Left renal pelvis (tissue), 4 donors: Measurements from ENCODE around the gene CRHR2. TPM values are rescaled to one million over a fixed set of nuclear protein-coding genes. Genes with fewer than 3 reads are reported as not detected.
"Not testable (repeated sequence)": the region's sequence is repeated elsewhere in the genome, so short reads cannot be mapped to it uniquely, and the experiment has no call there.

Experiments
- DNase-seq, 4 donors: peaks; one replicate each; pipeline ENCODE4 v3.0.0-alpha.2; 2013; ENCODE audit warnings: low read depth in 4 of 4, low spot score in 3 of 4
- polyA plus RNA-seq, 4 donors: library from polyadenylated mRNA; unstranded; fragments of 120-200 nt; gene quantifications; one replicate each; pipeline ENCODE4 v1.2.1, GENCODE V29; 2013; ENCODE audit not compliant: insufficient read length in 4 of 4

Gene CRHR2
- under 1 TPM in 3 of 4 donors, not detected in 1; 0.10 to 0.13 (median 0.12) TPM for polyA plus RNA-seq

DNA sequence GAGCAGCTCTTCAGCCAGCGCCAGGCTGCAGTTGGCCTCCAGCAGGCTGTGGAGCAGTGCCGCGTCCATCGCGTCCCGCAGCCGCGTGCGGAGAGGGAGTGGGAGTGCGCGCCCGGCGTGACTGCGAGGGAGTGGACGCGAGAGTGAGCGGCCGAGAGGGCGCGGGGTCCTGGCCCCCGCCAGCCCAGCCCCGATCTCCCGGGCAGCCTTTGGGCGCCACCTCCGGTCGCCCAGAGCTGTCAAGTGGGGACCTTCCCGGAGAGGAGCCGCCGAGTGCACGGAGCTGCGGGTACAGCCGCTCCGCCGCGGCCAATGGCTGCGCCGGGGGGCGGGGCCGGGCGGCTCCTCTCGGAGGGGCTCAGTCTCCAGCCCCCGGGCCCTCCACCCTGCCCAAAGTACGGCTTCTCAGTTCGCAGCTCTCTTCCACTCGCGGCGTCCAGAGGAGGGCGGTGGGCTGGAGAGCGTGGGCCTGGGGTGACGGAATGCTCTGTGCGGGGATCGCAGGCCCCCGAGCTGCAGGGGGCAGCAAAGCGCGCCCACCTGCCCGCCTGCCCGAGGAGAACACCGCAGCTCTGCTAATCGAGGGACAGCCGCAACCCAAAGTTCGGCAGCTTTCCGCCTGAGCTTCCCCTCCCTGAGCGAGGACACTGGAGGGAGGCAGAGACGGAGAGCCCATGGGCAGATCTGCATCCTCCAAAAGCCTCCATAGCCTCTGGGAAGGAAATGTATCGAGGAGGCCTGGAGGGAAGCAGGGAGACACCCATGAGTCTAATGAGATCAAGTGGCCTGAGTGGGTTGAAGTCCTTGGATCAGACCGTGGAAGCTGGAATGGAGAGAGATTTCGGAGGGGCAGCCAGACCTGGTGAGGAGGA is at the start of gene CRHR2:
Gene CRHR2, minus strand, starts transcription at position 245 of the 872 bp plus-strand sequence. Its CDS starts 176 bp downstream, at position 69.
- no peak for DNase-seq

DNA sequence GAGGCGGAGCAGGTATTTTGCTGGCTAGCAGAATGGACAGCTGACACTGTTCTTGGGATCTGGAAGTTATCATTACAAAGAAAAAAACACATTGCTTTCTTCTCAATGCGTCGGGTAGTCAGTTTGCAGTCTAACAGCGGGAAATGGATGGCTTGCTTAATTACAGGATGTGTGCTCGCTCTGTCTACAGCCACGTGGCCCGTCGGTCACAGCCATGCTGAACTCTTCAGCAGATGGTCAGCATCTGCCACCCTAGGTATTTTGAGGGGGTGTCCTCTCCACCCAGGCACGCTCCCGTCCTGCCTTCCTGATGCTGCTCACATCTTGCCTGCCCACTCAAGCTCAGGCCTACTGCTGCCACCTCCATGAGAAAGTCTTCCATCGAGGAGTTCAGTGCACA is 49.3 kb upstream of the CRHR2 start:
- no peak for DNase-seq

- DNase-seq: no peak
These were observed 48.7 kb upstream of the CRHR2 start for GRCh38 chr7:30730996-30731395.

DNA sequence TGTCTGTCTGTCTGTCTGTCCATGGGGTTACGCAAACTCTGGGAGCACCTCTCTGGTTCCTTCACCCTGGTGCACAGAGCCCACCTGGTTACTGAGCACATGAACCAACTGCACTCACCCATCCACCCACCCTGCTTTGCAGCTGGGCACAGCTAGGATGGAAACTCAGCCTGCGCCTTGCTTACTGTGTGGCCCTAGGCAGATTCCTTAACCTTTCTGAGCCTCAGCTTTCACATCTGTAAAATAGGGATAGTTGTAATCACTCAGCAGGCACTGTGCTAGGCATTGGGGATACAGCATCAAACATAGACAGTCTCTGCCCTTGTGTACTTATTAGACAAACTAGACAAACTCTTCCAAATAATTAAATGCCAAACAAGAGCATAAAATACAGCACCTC is 47.8 kb upstream of the CRHR2 start:
- DNase-seq: no peak

DNA sequence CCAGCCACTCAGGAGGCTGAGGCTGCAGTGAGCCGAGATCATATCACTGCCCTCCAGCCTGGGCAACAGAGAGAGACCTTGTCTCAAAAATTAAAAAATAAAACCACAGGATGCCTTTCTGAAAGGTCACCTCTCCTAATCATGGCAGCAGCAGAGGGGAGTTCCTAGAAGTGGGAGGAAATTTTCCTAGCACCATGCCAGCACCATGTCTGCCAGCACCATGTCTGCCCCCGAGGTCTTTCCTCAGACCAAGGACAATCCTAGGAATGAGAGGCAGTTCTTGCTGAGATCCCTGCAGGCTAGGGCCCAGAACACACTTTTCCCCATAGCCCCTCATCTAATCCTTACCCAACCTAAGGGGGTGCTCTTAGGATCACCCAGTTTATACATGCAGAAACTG is 47.4 kb upstream of the CRHR2 start:
- no peak for DNase-seq

- DNase-seq: no peak
These were observed 46.4 kb upstream of the CRHR2 start for GRCh38 chr7:30728591-30729100.

DNA sequence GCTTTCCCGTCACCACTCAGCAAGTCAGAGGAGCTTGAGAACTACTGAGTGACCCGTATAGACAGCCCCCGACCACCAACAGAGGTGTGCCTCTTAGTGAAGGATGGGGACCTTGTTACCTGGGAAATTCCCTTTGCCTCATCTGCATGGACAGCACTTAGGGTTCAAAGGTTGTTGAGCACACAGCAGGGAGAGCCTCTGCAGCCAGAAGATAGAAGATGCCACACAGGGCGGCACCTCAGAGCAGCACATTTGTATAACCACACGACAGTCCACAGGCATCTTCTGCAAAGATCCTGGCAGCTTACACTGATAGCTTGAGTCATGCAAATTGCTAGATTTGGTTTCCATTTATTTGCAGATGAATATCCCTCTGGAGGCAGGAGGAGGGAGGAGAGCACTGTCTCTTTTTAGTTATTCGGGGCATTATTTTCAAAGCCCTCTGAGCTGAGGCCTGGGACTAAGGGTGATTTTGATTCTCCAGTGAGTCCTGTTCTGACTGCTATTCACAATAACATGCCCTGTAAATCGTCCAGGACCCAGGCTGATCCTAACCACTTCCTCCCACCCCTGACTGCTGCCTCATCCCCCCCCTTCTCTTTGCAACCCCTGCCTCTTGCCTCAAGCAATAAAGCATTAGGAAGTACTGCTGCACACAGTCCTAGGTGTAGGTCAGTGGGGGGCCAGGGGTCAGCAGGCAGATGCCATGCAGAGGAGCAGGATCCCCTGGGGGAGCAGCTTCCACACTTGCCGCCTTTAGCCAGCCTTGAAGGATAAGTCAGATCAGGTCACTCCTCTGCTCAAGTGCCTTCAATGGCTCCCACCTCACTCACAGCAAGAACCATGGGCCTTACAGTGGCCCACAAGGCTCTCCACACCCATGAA is 45.0 kb upstream of the CRHR2 start:
- DNase-seq: no peak

DNA sequence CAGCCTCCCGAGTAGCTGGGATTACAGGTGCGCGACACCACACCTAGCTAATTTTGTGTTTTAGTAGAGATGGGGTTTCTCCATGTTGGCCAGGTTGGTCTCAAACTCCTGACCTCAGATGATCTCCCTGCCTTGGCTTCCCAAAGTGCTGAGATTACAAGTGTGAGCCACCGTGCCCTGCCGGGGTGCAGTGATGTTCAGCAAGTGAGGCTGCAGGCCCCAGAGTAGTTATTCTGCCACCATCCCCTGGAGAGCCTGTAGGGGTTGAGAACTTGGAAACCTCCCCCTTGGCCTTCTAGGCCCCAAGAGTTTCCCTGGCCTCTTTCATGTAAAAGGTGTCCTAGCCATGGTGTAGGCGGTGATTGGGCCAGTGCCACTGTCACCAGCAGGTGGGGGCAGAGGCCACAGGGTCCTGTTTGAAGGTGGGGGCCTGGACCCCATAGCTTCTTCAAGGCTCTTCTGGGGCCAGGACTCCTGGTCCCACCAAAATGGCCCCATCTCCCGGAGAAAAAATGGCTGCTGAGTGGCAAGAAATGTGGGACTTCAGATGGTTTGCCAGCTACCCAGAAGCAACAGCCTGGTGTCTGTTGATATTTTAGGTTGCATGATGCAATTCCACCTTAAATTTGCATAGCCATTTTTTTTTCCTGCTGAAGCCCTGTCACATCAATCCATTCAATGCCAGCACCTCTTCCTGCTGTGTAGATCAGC is 44.2 kb upstream of the CRHR2 start:
- DNase-seq: no peak

DNA sequence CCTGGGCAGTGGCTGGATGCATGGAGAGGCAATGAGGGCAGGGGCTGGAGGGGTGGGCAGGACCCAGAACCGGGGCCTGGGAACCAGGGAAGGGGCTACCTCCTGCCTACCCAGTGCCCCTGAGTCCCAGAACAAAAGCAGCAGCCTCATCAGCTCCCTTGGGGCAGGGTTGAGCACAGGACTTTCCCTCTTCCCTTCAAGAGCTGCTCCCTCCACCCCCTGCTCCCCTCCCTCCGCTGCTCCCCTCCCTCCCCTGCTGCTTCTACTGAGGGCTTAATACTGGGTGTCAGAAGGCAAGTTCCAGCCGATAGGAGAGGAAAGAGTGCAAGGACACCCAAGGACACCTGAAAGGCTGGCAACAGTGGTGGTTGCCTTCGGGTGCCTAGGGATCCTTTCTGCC is 41.5 kb upstream of the CRHR2 start:
- DNase-seq: no peak

DNA sequence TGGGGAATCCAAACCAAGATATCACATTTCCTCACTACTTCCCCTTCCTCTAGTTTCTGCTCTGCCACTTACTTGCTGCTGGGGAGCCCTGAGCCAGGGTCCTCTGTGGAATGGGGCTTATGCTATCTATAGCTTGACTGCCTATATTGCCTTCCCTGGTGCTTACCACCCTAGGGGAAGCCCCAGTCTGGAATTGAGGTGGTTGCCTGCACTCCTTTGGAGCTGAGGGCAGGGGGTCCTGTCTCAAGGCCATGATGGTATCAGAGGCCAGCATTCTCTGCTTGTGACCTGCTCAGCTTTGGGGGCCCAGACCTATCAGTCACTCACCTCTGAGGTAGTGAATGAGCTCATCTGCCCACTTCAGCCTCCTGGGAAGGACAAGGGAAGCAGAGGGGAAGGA is 40.4 kb upstream of the CRHR2 start:
- no peak for DNase-seq

DNA sequence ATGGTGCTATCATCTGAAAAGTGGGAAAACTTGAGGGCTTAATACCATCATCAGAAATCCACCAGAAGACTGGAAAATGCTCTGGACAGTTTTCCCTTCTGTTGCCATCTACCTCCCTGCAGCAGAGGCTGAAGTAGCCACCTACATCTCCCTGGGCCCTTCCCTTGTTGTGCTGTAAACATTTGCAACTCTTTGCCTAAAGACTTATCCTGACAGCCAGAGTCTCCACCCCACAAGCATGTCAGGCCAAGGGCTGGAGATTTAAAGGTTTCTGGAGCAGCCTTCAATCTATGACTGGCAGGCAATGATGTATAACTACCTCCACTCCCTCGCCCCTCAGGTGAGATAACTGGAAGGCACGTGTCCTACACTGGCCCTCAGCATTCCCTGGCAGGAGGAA is 39.9 kb upstream of the CRHR2 start:
- no peak for DNase-seq

- no peak for DNase-seq
These were observed 39.0 kb upstream of the CRHR2 start for GRCh38 chr7:30721211-30721610.

DNA sequence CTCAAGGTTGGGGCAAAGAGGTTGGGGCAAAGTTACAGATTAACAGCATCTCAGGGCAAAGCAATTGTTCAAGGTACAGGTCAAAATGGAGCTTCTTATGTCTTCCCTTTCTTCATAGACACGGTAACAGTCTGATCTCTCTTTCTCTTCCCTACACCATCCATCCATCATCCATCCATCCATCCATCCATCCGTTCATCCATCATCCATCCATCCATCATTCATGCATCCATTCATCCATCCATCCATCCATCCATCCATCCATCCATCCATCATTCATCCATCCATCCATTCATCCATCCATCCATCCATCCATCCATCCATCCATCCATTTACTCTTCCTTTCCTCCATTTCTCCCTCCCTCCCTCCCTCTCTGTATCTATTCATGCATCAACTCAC is 37.2 kb upstream of the CRHR2 start:
- not testable (repeated sequence) for DNase-seq

DNA sequence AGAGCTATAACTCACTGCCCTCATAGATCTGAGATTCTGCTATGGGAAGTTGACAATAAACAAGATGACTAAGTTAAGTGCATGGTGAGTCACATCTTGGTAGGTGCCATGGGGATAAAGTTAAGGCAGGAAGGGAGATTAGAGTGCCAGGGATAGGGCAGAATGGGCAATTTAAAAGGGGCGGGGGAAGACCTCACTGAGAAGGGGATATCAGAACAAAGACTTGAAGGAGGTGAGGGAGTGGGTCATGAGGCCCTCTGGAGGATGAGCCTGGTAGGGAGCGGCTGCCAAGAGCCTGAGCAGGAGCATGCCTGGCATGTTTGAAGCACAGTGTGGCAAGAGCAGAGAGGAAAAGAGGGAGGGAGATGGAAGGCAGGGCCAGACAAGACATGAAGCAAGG is 34.9 kb upstream of the CRHR2 start:
- no peak for DNase-seq

DNA sequence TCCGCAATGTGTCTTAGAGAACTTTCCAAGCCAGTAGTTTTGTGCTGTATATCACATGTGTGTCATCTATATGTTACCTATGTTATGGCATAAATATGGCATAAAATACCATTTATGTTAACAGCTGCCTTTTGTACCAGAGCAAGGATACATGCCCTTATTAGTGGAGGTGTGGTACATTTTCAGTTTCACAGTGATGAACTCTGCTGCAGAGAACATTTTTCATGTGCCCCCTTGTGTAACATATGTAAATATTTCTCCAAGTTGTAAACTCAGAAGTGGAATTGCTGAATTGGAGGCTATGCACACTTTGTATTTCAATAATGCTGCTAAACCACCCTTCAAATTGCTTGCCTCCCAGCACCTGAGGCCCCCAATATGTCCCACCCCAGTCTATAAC is 31.9 kb upstream of the CRHR2 start:
- DNase-seq: no peak

- no peak for DNase-seq
These were observed 31.1 kb upstream of the CRHR2 start for GRCh38 chr7:30713392-30713791.

DNA sequence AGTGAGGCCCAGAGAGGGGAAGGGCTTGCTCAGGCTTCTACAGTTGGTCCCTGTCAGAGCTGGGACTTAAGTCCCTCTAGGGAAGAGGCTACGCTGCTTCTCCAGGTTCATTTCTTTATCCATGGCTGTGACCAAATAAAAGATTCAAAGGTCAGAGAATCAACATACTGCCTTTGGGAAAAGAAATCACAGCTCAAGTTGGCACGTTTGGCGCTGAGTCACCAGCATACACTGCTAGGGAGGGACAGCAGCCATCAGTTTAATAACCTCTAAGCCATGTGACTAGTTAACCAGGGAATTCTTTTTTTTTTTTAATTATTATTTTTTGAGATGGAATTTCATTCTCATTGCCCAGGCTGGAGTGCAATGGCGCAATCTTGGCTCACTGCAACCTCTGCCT is 28.4 kb upstream of the CRHR2 start:
- no peak for DNase-seq

DNA sequence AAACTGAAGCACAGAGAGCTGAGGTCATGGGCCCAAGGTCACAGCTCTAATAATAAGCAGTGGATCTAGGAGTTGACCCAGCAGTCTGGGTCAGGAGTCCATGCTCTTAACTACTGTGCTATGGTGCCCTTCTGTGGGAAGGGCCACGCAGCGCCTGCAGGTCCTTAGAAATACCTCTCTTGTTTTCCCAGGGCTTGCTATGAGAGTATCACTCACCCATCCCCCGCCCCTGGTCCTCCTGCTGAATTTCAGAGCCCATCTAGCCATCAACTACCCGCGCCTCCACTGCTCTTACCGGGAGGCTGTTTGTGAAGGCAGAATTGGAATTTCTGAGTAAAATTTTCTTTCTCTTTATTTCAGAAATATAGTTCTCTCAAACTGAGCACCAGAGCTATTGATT is 27.3 kb upstream of the CRHR2 start:
- no peak for DNase-seq

- no peak for DNase-seq
These were observed 26.7 kb upstream of the CRHR2 start for GRCh38 chr7:30708983-30709382.

DNA sequence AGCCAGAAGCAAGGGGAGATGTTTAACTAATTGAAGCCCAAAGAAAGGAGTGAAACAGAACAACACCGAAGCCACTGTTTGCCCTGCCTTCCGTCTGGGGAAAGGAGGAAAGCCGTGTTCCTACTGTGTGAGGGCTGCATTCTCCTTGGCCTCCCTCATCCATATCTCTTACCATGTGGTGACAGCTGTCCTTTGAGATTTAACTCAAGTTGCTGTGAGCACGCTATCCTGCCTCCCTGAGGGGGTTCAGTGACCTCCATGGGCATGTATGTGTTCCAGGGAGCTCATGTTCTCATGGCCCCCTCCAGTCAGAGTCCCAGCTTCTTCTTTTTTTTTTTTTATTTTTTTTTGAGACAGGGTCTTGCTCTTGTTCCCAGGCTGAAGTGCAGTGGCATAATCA is 26.2 kb upstream of the CRHR2 start:
- DNase-seq: no peak
